ENCODE results near the gene NOP16. TPM values are rescaled to one million over a fixed set of nuclear protein-coding genes. Genes with fewer than 3 reads are reported as not detected.

NOP16 gene
- polyA plus RNA-seq, 1 donor: 27.6 TPM

DNA sequence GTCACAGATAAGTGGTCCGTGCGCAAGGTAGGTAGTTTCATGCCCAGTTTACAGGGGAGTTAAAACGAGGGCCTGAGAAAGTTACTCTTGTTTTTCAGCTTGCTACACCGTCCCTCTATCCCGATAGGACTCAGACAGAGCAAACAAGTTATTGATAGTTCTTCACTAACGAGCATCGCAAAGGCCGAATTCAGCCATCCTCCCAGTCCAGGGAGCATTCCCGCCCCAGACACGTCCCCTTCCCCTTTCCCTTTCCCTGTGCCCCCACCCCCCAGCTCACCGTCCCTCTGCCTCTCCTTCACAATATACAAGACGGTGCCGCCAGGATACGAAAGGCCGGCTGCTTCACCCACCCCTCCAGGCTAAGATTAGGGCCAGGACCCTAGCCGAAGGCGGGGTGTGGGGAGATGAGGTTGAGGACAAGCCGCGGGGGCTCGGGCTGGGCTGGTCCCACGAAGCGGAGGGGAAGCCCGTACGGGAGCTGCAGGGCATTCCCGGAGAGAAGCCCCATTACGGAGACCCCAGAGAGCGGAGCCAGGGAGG is 27.4 kb downstream of the NOP16 start:
- no peak for DNase-seq

DNA sequence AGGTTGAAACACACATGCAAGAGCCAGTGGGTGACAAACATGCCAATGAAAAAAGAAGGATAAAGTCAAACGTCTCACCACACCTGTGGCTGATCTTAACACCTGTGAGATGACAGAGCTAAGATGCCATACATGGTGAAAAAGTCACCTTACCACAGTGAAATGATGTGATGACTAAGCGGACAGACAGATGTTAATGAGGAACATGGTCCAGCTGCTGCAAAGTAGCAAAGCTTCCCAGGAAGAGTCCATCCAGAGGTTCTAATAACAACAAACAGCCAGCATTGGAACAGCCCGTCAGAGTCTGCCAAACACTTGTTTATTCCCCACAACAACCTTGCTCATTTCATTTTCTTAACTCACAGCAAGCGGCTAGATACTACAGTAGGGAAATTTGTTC is 28.7 kb downstream of the NOP16 start:
- Histone ChIP-seq H3K9me3 (ENCODE audit: control insufficient read depth, low read depth, low read length) (no peaks in the 10 kb centered on the region), H3K27ac (ENCODE audit: low read length) (no peak overlapping the region), H3K27me3 (ENCODE audit: control insufficient read depth, insufficient read depth, low read length) (peaks cover 13% of the 10 kb centered on the region), H3K36me3 (ENCODE audit: control insufficient read depth, insufficient read depth, low read length) (peaks cover 32% of the 10 kb centered on the region), H3K4me3 (ENCODE audit: low read length) (no peak overlapping the region), H3K4me1 (ENCODE audit: control insufficient read depth, insufficient read depth, low read length) (peaks cover 5% of the 10 kb centered on the region)
- DNase-seq: no peak
- WGBS (ENCODE audit: insufficient coverage, low lambda C conversion rate): 80% methylated on average over 2 of the region's 4 CpGs

More for the DNA sequence above, 27.4 kb downstream of the NOP16 start:
- Histone ChIP-seq H3K27me3 (ENCODE audit: control insufficient read depth, insufficient read depth, low read length) (peaks cover 22% of the 10 kb centered on the region), H3K36me3 (ENCODE audit: control insufficient read depth, insufficient read depth, low read length) (peaks cover 21% of the 10 kb centered on the region), H3K27ac (ENCODE audit: low read length) (peak overlapping the region; percentile 21), H3K4me1 (ENCODE audit: control insufficient read depth, insufficient read depth, low read length) (peaks cover 9% of the 10 kb centered on the region), H3K4me3 (ENCODE audit: low read length) (peak overlapping the region; percentile 99), H3K9me3 (ENCODE audit: control insufficient read depth, low read depth, low read length) (no peaks in the 10 kb centered on the region)
- no CpG with 5 or more reads among the region's 27 CpGs for WGBS (ENCODE audit: insufficient coverage, low lambda C conversion rate)

DNA sequence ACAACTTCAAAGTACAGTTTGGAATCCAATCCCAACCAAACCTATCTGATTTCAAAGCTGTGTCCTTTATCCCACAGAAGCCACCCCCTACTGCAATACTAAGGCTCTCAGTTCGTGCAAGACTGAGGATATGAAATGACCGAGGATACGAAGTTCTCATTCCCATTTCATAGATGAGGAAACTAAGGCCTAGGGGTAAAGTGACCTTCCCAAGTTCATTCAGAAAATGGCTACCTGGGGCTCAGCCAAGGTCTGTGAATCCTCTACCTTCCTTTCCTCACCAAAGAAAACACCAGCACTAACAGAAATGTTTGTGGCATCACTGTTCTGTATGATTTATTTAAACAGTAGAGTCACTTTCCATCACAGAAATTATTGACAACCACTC is 32.2 kb downstream of the NOP16 start:
- WGBS (ENCODE audit: insufficient coverage, low lambda C conversion rate): no CpG with 5 or more reads among the region's 3 CpGs
- H3K36me3 ChIP-seq (ENCODE audit: control insufficient read depth, insufficient read depth, low read length): peaks cover 61% of the 10 kb centered on the region
- H3K27ac ChIP-seq (ENCODE audit: low read length): no peak overlapping the region
- H3K27me3 ChIP-seq (ENCODE audit: control insufficient read depth, insufficient read depth, low read length): no peaks in the 10 kb centered on the region
- DNase-seq: no peak
- no peak overlapping the region for H3K4me3 ChIP-seq (ENCODE audit: low read length)
- no peaks in the 10 kb centered on the region for H3K9me3 ChIP-seq (ENCODE audit: control insufficient read depth, low read depth, low read length)
- H3K4me1 ChIP-seq (ENCODE audit: control insufficient read depth, insufficient read depth, low read length): peaks cover 5% of the 10 kb centered on the region

DNA sequence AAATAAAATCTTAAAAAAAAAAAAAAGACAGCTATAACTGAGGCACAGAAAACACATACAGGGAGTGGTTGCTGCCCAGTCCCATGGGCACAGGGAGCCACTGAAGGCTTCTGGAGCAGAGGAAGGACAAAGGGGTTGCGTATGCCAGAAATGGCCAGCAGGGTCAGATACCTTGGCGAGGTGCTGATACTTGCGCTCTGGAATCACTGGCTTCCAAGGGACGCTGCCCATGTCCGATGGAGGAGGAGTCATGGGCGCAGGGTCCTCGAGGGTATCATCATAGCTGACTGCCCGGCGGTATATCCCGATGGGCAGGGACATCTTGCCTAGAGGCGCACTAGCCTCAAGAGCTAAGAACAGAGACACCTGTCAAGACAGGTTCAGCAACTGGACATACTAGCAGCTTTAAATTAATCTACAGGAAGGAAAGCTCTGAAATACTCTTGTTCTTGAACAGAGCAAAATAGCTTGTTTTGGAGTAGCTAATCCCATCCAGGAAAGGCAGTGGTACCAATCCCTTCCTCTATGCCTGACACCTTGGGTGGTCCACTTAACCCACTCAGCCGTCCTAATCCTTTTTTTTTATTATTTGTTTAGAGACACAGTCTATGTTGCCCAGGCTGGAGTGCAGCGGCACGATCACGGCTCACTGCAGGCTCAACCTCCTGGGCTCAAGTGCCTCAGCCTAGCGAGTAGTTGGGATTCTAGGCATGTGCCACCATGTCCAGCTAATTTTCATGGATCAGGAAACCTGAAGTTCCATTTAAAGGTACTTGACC is 32.8 kb downstream of the NOP16 start:
- Histone ChIP-seq H3K27ac (ENCODE audit: low read length) (no peak overlapping the region), H3K4me3 (ENCODE audit: low read length) (no peak overlapping the region), H3K9me3 (ENCODE audit: control insufficient read depth, low read depth, low read length) (no peaks in the 10 kb centered on the region), H3K36me3 (ENCODE audit: control insufficient read depth, insufficient read depth, low read length) (peaks cover 65% of the 10 kb centered on the region), H3K27me3 (ENCODE audit: control insufficient read depth, insufficient read depth, low read length) (no peaks in the 10 kb centered on the region), H3K4me1 (ENCODE audit: control insufficient read depth, insufficient read depth, low read length) (peaks cover 5% of the 10 kb centered on the region)
- no peak for DNase-seq
- WGBS (ENCODE audit: insufficient coverage, low lambda C conversion rate): no CpG with 5 or more reads among the region's 16 CpGs

DNA sequence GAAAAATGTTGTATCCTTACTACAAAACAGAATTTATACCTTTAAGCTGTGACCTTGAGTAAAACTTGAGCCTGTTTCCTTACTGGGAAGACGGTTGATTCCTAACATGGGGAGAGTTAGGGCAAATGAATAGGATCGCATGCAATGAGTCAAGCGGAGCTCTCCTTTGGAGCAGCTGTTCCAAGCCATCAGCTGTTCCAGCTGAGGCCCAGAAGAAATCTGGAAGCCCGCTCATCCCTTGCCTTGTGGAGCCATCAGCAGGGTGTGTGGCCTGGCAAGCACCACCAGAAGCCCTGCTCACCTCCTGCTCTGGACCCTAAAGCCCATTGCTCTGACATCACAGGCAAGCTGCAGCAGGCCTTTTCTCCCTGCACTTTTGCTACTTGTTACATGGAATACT is 34.9 kb downstream of the NOP16 start:
- no peaks in the 10 kb centered on the region for H3K27me3 ChIP-seq (ENCODE audit: control insufficient read depth, insufficient read depth, low read length)
- H3K4me3 ChIP-seq (ENCODE audit: low read length): no peak overlapping the region
- no peak overlapping the region for H3K27ac ChIP-seq (ENCODE audit: low read length)
- peaks cover 77% of the 10 kb centered on the region for H3K36me3 ChIP-seq (ENCODE audit: control insufficient read depth, insufficient read depth, low read length)
- H3K9me3 ChIP-seq (ENCODE audit: control insufficient read depth, low read depth, low read length): no peaks in the 10 kb centered on the region
- DNase-seq: no peak
- WGBS (ENCODE audit: insufficient coverage, low lambda C conversion rate): no CpG with 5 or more reads among the region's 4 CpGs
- no peaks in the 10 kb centered on the region for H3K4me1 ChIP-seq (ENCODE audit: control insufficient read depth, insufficient read depth, low read length)

DNA sequence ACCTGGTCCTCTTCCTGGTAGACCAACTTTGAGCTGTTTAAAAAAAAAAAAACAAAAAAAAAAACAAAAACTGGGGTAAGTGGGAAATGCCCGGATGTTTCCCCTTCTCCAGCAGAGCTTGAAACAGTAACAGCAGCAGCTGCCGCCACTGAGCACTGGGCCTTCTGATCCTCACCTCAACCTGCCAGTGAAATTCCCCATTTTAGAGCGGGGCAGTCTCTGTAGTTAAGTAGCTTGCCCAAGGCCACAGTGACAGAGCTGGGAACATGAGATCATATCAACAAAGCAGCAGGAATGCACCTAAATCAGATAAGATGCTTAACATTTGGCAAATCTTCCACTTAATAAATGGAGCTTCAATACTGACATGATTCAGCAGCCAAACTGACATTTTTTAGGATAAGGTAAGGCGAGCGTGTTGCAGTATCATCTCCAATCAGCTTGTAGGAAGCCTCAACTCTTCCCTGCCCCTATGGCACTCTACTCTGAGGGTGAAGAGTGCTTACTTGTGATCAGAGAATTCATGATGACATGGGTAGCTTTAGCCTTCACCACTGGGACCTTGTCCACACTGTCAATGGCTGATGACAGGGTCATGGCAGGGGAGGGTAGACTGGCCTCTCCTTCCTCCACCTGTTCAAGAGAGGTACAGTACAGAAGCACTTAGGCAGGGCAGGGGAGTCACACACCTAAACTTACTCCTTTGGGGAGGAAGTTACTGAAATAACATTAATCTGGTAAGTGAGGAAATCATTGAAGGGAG is 36.1 kb downstream of the NOP16 start:
- Histone ChIP-seq H3K4me1 (ENCODE audit: control insufficient read depth, insufficient read depth, low read length) (no peaks in the 10 kb centered on the region), H3K36me3 (ENCODE audit: control insufficient read depth, insufficient read depth, low read length) (peaks cover 85% of the 10 kb centered on the region), H3K9me3 (ENCODE audit: control insufficient read depth, low read depth, low read length) (no peaks in the 10 kb centered on the region), H3K4me3 (ENCODE audit: low read length) (no peak overlapping the region), H3K27ac (ENCODE audit: low read length) (no peak overlapping the region), H3K27me3 (ENCODE audit: control insufficient read depth, insufficient read depth, low read length) (no peaks in the 10 kb centered on the region)
- DNase-seq: no peak
- no CpG with 5 or more reads among the region's 5 CpGs for WGBS (ENCODE audit: insufficient coverage, low lambda C conversion rate)

DNA sequence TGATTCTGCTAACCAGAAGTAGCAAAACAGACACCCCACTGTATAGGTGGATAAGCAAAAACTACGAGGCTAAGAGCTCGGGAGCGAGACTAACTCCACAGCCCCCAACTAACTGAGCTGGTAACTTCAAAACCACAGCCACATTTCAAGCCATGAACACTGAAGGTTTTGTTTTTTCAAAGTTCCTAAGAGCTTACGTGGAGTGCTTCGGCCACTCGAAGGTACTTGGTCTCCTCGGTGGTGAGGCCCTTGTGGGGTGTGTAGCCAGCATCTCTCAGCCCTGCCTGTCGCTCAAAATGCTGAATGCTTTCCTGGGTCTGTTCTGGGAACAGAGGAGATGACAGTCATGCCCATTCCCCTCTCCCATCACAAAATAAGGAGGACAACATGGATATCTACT is 38.0 kb downstream of the NOP16 start:
- Histone ChIP-seq H3K27ac (ENCODE audit: low read length) (no peak overlapping the region), H3K36me3 (ENCODE audit: control insufficient read depth, insufficient read depth, low read length) (peaks cover 88% of the 10 kb centered on the region), H3K9me3 (ENCODE audit: control insufficient read depth, low read depth, low read length) (no peaks in the 10 kb centered on the region), H3K4me1 (ENCODE audit: control insufficient read depth, insufficient read depth, low read length) (no peaks in the 10 kb centered on the region), H3K4me3 (ENCODE audit: low read length) (no peak overlapping the region), H3K27me3 (ENCODE audit: control insufficient read depth, insufficient read depth, low read length) (no peaks in the 10 kb centered on the region)
- no CpG with 5 or more reads among the region's 8 CpGs for WGBS (ENCODE audit: insufficient coverage, low lambda C conversion rate)
- DNase-seq: no peak

DNA sequence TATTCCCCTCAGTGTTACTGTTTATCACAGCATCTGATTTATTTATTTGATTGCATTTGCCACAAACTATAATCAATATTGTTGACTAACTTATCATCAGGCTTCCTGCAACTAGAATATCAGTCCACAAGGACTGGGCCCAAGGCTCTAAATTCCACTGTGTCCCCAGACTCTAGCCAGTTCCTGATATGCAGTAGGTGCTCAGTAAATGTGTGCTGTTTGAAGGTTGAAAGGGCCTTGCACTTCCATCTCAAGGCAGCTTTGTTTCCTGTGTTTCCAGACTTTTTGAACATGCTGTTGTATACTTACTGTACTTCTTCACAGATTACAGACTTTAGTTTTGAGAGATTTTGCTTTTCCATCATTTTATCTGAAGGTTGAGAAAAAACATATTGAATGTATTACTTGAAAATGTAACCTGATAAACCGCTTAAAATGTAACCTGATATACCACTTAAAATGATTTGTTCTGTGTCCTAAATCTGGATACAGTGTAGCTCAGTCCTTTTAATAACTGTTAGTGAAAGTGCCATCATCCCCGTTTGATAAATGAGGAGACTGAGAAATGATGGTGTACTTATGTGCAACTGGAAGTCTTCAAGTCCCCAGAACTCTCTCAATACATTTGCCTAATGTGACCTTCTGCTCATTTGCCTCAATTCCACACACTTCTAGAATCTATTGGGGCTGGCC is 45.5 kb downstream of the NOP16 start:
- Histone ChIP-seq H3K4me3 (ENCODE audit: low read length) (no peak overlapping the region), H3K4me1 (ENCODE audit: control insufficient read depth, insufficient read depth, low read length) (peaks cover 29% of the 10 kb centered on the region), H3K27ac (ENCODE audit: low read length) (peak overlapping the region; percentile 84), H3K9me3 (ENCODE audit: control insufficient read depth, low read depth, low read length) (no peaks in the 10 kb centered on the region), H3K27me3 (ENCODE audit: control insufficient read depth, insufficient read depth, low read length) (no peaks in the 10 kb centered on the region), H3K36me3 (ENCODE audit: control insufficient read depth, insufficient read depth, low read length) (peaks cover 39% of the 10 kb centered on the region)
- no peak for DNase-seq
- WGBS (ENCODE audit: insufficient coverage, low lambda C conversion rate): 60% methylated on average over 1 of the region's 2 CpGs

DNA sequence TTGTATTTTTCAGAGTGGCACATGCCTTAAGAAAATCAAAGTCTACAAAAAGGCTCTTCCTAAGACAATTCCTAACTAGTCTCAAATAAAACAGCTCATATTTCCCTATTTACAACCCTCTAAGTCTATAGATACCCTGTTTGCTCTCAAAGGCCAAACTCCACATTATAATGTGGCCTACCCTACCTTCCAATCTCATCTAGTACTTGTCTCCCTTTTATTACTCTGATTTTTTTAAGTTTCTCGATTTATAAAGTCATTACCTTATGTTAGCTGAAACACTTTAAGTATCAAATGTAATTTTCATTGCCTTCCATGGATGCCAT is 46.3 kb downstream of the NOP16 start:
- Histone ChIP-seq H3K27me3 (ENCODE audit: control insufficient read depth, insufficient read depth, low read length) (no peaks in the 10 kb centered on the region), H3K4me1 (ENCODE audit: control insufficient read depth, insufficient read depth, low read length) (peaks cover 29% of the 10 kb centered on the region), H3K27ac (ENCODE audit: low read length) (peak overlapping the region; percentile 84), H3K4me3 (ENCODE audit: low read length) (no peak overlapping the region), H3K36me3 (ENCODE audit: control insufficient read depth, insufficient read depth, low read length) (peaks cover 39% of the 10 kb centered on the region), H3K9me3 (ENCODE audit: control insufficient read depth, low read depth, low read length) (no peaks in the 10 kb centered on the region)
- WGBS (ENCODE audit: insufficient coverage, low lambda C conversion rate): no CpG with 5 or more reads among the region's 1 CpG
- DNase-seq: peak; percentile 19 to 71

Measured in large intestine (tissue), 3 donors.